HepG2 (cell line): ENCODE results near the gene STARD6. TPM values are rescaled to one million over a fixed set of nuclear protein-coding genes. Genes with fewer than 3 reads are reported as not detected.

ENCODE experiments used
- ATAC-seq: fragments of 200-7000 bp; cut with Tn5 transposase; 3 replicates; pipeline ENCODE4 v1.9.1; 2020; ENCODE audit warnings: mild to moderate bottlenecking, moderate library complexity
- BruUV-seq: library from RNA; stranded (reverse); fragments of 400-500 nt; replicated peaks from 2 replicates; lab custom pipeline; 2021; lab: Mats Ljungman, UMichigan
- CTCF ChIA-PET: fragments of 300-600 bp; formaldehyde crosslinking; extraction: SDS; loops from one replicate; lab custom pipeline; 2021; ENCODE audit warnings: low total read pairs, inconsistent platforms, low intra/inter-chr PET ratio; lab: Yijun Ruan, JAX
- POLR2A ChIA-PET: fragments of 350-600 bp; sonication (Branson Sonifier 250); formaldehyde crosslinking; loops from one replicate; lab custom pipeline; 2020; ENCODE audit warnings: antibody characterized with exemption, inconsistent platforms; lab: Yijun Ruan, JAX
- DNase-seq: peaks from one replicate; pipeline ENCODE4 v3.0.0-alpha.2; 2015; ENCODE audit warnings: low spot score
- FAIRE-seq: peaks from 3 replicates; lab custom pipeline; 2011; peaks lifted over from hg19 to GRCh38; lab: Jason Lieb, UNC
- H2AFZ ChIP-seq: one replicate; pipeline ENCODE4 v1.6.1; 2011; ENCODE audit warnings: low read length, inconsistent platforms
- H3K27ac ChIP-seq: fragments of 300-600 bp; 3 replicates; pipeline ENCODE4 v1.8.0; 2011; ENCODE audit warnings: mixed run types, mild to moderate bottlenecking, mixed read lengths, low read length, inconsistent platforms; ENCODE audit not compliant: insufficient read depth; ENCODE audit errors: extremely low read length
- H3K27me3 ChIP-seq, 2 experiments: fragments of 200-600 bp in 1 of 2; 2 replicates in 1 of 2; 3 replicates in 1 of 2; pipeline versions ENCODE4 v1.6.0 to v1.8.0; 2011; ENCODE audit warnings: low read length in 2 of 2, mild to moderate bottlenecking in 2 of 2, moderate library complexity in 2 of 2, inconsistent platforms in 1 of 2; ENCODE audit not compliant: insufficient read depth in 2 of 2, control insufficient read depth in 1 of 2
- H3K36me3 ChIP-seq, 2 experiments: fragments of 200-600 bp in 1 of 2; replicated peaks in 1 of 2; 2 replicates in 1 of 2; 3 replicates in 1 of 2; pipeline versions ENCODE4 v1.5.1 to v1.8.0; 2011; ENCODE audit warnings: low read length in 2 of 2, inconsistent platforms in 1 of 2; ENCODE audit not compliant: insufficient read depth in 2 of 2, control insufficient read depth in 1 of 2
- H3K4me1 ChIP-seq: 2 replicates; pipeline ENCODE4 v1.5.1; 2012; ENCODE audit warnings: low read length, inconsistent platforms; ENCODE audit not compliant: insufficient read depth
- H3K4me2 ChIP-seq: 2 replicates; pipeline ENCODE4 v1.6.0; 2011; ENCODE audit warnings: low read depth, low read length, inconsistent platforms
- H3K4me3 ChIP-seq, 3 experiments: fragments of 200-600 bp in 1 of 3; sonication (generic), shearing (Covaris generic) in 1 of 3; replicated peaks in 1 of 3; 2 replicates each; pipeline ENCODE4 v1.5.1; 2011 to 2016; ENCODE audit warnings: low read length in 3 of 3, inconsistent platforms in 2 of 3, low read depth in 2 of 3, mild to moderate bottlenecking in 2 of 3, control low read depth in 1 of 3, mixed read lengths in 1 of 3; ENCODE audit not compliant: insufficient read depth in 1 of 3
- H3K79me2 ChIP-seq: one replicate; pipeline ENCODE4 v1.6.1; 2011; ENCODE audit warnings: low read length, inconsistent platforms; ENCODE audit not compliant: insufficient read depth
- H3K9ac ChIP-seq: 2 replicates; pipeline ENCODE4 v1.6.0; 2011; ENCODE audit warnings: mild to moderate bottlenecking, low read depth, low read length, inconsistent platforms; ENCODE audit not compliant: insufficient read depth
- H3K9me3 ChIP-seq: 2 replicates; pipeline ENCODE4 v1.5.1; 2012; ENCODE audit warnings: mild to moderate bottlenecking, low read length
- H4K20me1 ChIP-seq: 2 replicates; pipeline ENCODE4 v1.6.0; 2011; ENCODE audit warnings: inconsistent platforms, mild to moderate bottlenecking, low read length, moderate library complexity; ENCODE audit not compliant: insufficient read depth
- CCAR2 ChIP-seq: fragments of 200-400 bp; formaldehyde crosslinking; optimal IDR thresholded peaks from 2 replicates; pipeline ENCODE3; 2018; ENCODE audit warnings: low read depth, mild to moderate bottlenecking, low read length, moderate library complexity
- CHD4 ChIP-seq: fragments of 200-600 bp; sonication (generic); IDR thresholded peaks from 2 replicates; pipeline ENCODE4 v1.7.0; 2017; ENCODE audit warnings: mild to moderate bottlenecking, low read length, borderline replicate concordance
- HNF4A ChIP-seq: sonication (generic); formaldehyde crosslinking; IDR thresholded peaks from 2 replicates; pipeline ENCODE4 v1.4.0; 2020; ENCODE audit warnings: missing genetic modification reagents
- MAF1 ChIP-seq: sonication (generic); formaldehyde crosslinking; IDR thresholded peaks from 2 replicates; pipeline ENCODE4 v1.5.0; 2020; ENCODE audit warnings: missing genetic modification reagents, borderline replicate concordance
- MED8 ChIP-seq: sonication (generic); formaldehyde crosslinking; IDR thresholded peaks from 2 replicates; pipeline ENCODE4 v1.8.1; 2023; ENCODE audit warnings: mild to moderate bottlenecking, missing genetic modification reagents; ENCODE audit not compliant: insufficient replicate concordance
- SOX13 ChIP-seq, 3 experiments: fragments of 450-650 bp in 1 of 3; sonication (generic) in 1 of 3; formaldehyde crosslinking in 1 of 3; IDR thresholded peaks in 2 of 3; conservative IDR thresholded peaks in 1 of 3; 2 replicates each; pipeline versions ENCODE4 v1.5.0 to v1.6.1; 2016 to 2020; ENCODE audit warnings: antibody characterized with exemption in 1 of 3, mild to moderate bottlenecking in 1 of 3, missing compliant biosample characterization in 1 of 3, missing genetic modification reagents in 1 of 3, moderate library complexity in 1 of 3
- SOX6 ChIP-seq, 2 experiments: fragments of 450-650 bp in 1 of 2; sonication (generic) in 1 of 2; formaldehyde crosslinking in 1 of 2; IDR thresholded peaks; 2 replicates each; pipeline versions ENCODE4 v1.4.0 to v1.6.1; 2017 to 2020; ENCODE audit warnings: antibody characterized with exemption in 1 of 2, mild to moderate bottlenecking in 1 of 2, missing genetic modification reagents in 1 of 2
- U2AF1 ChIP-seq: fragments of 200-400 bp; formaldehyde crosslinking; optimal IDR thresholded peaks from 2 replicates; pipeline ENCODE3; 2017; ENCODE audit warnings: mild to moderate bottlenecking, low read depth, low read length
- ZNF354B ChIP-seq: sonication (generic); formaldehyde crosslinking; IDR thresholded peaks from 2 replicates; pipeline ENCODE4 v1.8.0; 2022; ENCODE audit warnings: mild to moderate bottlenecking, missing genetic modification reagents
- ZNF713 ChIP-seq: sonication (generic); formaldehyde crosslinking; IDR thresholded peaks from 2 replicates; pipeline ENCODE4 v1.4.0; 2020; ENCODE audit warnings: mild to moderate bottlenecking, missing genetic modification reagents
- ZSCAN20 ChIP-seq: sonication (generic); formaldehyde crosslinking; IDR thresholded peaks from 2 replicates; pipeline ENCODE4 v1.4.0; 2020; ENCODE audit warnings: missing genetic modification reagents, mild to moderate bottlenecking, borderline replicate concordance
- WGBS: methylation state at CpG from one replicate; pipeline ENCODE4 v1.1.6; 2017; ENCODE audit warnings: low lambda C conversion rate; 5-methylcytosine and 5-hydroxymethylcytosine counted together
- in situ Hi-C: cut with HindIII; loops from 2 replicates; pipeline ENCODE4 v1.10.0; 2017; ENCODE audit warnings: low pct_unique_long_range_greater_than_20kb; ENCODE audit not compliant: extremely low pct_ligation_motif_present
- intact Hi-C: fragments of 100-400 bp; cut with micrococcal nuclease; formaldehyde crosslinking; loops from one replicate; pipeline ENCODE4 v1.10.0; 2022; ENCODE audit not compliant: unreplicated experiment
- polyA plus RNA-seq, 8 experiments: library from polyadenylated mRNA; depleted of rRNA in 3 of 8; stranded (reverse) in 7 of 8; unstranded in 1 of 8; fragments of >200 nt; fragmentation: Illumina TruSeq in 4 of 8; extraction: Trizol in 4 of 8; gene quantifications; 2 replicates each; pipeline versions ENCODE4 v1.2.1 to v1.2.3, GENCODE V29; 2011 to 2016; ENCODE audit warnings: low read depth in 4 of 8, missing spikeins in 1 of 8, mixed read lengths in 1 of 8; ENCODE audit not compliant: insufficient read depth in 1 of 8
- total RNA-seq, 5 experiments: library from RNA; depleted of rRNA; stranded (reverse); fragments of >200 nt; fragmentation: Illumina TruSeq; extraction: Trizol; gene quantifications; 2 replicates each; pipeline ENCODE4 v1.2.3, GENCODE V29; 2016; ENCODE audit warnings: low read depth in 1 of 5
- TF ChIP-seq, protein P1 (sequence below): sonication (generic); formaldehyde crosslinking; IDR thresholded peaks from 2 replicates; pipeline ENCODE4 v1.4.0; 2020; ENCODE audit warnings: mild to moderate bottlenecking, missing genetic modification reagents, borderline replicate concordance
- TF ChIP-seq, protein P2 (sequence below): sonication (generic); formaldehyde crosslinking; IDR thresholded peaks from 2 replicates; pipeline ENCODE4 v1.8.0; 2022; ENCODE audit warnings: mild to moderate bottlenecking, missing genetic modification reagents, moderate library complexity
- TF ChIP-seq, protein P3 (sequence below): sonication (generic); formaldehyde crosslinking; IDR thresholded peaks from 2 replicates; pipeline ENCODE4 v1.4.0; 2020; ENCODE audit warnings: low read depth, mild to moderate bottlenecking, missing genetic modification reagents

STARD6 gene
- total and polyA plus RNA-seq, 2 of the 13 experiments (the other 11 are each of a cell fraction or from before 2014, with no cell fraction given) = not detected

DNA sequence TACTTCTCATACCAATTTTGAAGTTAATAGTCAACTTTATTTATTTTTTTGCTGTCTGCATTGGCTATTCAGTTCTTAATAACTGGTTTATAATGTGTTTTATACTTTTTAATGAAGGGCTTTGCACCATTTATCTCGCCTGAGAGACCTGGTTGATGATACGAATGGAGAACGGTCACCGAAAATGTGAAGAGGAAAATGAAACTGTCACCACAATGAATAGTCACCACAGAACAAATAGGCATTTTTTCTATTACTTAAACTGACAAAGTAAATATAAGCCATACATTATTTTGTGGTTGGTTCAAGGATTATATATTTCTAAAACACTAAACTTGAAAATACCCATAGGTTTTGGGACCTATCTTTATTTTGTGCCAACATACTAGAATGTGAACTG lies 20.4 kb upstream of the STARD6 start (continued):
- TF ChIP-seq, protein P1, sequence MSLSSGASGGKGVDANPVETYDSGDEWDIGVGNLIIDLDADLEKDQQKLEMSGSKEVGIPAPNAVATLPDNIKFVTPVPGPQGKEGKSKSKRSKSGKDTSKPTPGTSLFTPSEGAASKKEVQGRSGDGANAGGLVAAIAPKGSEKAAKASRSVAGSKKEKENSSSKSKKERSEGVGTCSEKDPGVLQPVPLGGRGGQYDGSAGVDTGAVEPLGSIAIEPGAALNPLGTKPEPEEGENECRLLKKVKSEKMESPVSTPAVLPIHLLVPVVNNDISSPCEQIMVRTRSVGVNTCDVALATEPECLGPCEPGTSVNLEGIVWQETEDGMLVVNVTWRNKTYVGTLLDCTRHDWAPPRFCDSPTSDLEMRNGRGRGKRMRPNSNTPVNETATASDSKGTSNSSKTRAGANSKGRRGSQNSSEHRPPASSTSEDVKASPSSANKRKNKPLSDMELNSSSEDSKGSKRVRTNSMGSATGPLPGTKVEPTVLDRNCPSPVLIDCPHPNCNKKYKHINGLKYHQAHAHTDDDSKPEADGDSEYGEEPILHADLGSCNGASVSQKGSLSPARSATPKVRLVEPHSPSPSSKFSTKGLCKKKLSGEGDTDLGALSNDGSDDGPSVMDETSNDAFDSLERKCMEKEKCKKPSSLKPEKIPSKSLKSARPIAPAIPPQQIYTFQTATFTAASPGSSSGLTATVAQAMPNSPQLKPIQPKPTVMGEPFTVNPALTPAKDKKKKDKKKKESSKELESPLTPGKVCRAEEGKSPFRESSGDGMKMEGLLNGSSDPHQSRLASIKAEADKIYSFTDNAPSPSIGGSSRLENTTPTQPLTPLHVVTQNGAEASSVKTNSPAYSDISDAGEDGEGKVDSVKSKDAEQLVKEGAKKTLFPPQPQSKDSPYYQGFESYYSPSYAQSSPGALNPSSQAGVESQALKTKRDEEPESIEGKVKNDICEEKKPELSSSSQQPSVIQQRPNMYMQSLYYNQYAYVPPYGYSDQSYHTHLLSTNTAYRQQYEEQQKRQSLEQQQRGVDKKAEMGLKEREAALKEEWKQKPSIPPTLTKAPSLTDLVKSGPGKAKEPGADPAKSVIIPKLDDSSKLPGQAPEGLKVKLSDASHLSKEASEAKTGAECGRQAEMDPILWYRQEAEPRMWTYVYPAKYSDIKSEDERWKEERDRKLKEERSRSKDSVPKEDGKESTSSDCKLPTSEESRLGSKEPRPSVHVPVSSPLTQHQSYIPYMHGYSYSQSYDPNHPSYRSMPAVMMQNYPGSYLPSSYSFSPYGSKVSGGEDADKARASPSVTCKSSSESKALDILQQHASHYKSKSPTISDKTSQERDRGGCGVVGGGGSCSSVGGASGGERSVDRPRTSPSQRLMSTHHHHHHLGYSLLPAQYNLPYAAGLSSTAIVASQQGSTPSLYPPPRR (CRISPR knock-in tag) = no peak
- TF ChIP-seq, protein P2, sequence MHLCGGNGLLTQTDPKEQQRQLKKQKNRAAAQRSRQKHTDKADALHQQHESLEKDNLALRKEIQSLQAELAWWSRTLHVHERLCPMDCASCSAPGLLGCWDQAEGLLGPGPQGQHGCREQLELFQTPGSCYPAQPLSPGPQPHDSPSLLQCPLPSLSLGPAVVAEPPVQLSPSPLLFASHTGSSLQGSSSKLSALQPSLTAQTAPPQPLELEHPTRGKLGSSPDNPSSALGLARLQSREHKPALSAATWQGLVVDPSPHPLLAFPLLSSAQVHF (CRISPR knock-in tag) = no peak
- TF ChIP-seq ZNF713 (CRISPR knock-in tag) (no peak), U2AF1 (no peak)
- TF ChIP-seq, protein P3, sequence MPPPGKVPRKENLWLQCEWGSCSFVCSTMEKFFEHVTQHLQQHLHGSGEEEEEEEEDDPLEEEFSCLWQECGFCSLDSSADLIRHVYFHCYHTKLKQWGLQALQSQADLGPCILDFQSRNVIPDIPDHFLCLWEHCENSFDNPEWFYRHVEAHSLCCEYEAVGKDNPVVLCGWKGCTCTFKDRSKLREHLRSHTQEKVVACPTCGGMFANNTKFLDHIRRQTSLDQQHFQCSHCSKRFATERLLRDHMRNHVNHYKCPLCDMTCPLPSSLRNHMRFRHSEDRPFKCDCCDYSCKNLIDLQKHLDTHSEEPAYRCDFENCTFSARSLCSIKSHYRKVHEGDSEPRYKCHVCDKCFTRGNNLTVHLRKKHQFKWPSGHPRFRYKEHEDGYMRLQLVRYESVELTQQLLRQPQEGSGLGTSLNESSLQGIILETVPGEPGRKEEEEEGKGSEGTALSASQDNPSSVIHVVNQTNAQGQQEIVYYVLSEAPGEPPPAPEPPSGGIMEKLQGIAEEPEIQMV (CRISPR knock-in tag) = no peak

DNA sequence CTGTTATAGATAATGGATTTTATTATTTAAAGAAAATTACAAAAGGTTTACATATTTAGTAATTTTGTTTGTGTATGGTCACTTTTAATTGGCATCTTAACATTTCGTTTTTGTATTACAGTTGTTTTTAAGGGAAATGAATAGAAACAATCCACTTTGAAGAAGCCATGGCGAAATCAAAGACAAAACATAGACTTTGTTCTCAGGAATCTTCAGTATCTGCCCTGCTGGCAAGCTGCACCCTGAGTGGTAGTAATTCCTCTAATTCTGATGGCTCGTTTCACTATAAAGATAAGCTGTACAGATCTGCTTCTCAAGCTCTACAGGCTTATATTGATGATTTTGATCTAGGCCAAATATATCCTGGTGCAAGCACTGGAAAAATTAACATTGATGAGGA lies 2.7 kb upstream of the STARD6 start:
- FAIRE-seq (peak; percentile 54), ATAC-seq (no peak), DNase-seq (peak; percentile 30)
- no peaks in the 10 kb centered on the region for H3K36me3 ChIP-seq
- WGBS = 31% methylated on average over 3 of the region's 3 CpGs
- no peaks in the 10 kb centered on the region; a peak in 2 of 5 replicates for H3K27me3 ChIP-seq
- H3K4me3 ChIP-seq = peak overlapping the region in 1 of 3 experiments; percentile 26; a peak in 1 of 6 replicates
- CTCF ChIA-PET = no interaction called here
- H3K27ac ChIP-seq = no peak overlapping the region
- POLR2A ChIA-PET = no interaction called here
- no peak overlapping the region for H2AFZ ChIP-seq
- no TSS peak for BruUV-seq
- H3K4me2 ChIP-seq = no peak overlapping the region
- in situ Hi-C loops = no loop called here
- H3K4me1 ChIP-seq = peaks cover 28% of the 10 kb centered on the region
- intact Hi-C loops = no loop called here
- no peaks in the 10 kb centered on the region for H4K20me1 ChIP-seq
- H3K79me2 ChIP-seq = no peaks in the 10 kb centered on the region
- H3K9ac ChIP-seq = no peak overlapping the region
- H3K9me3 ChIP-seq = no peaks in the 10 kb centered on the region
- TF ChIP-seq CCAR2 (no peak), CHD4 (no peak), ZNF354B (no peak), HNF4A (CRISPR knock-in tag) (peak; percentile 44; the same call in 1 of the 2 replicates), ZSCAN20 (peak; percentile 85; the same call in 1 of the 2 replicates), SOX13 (IDR thresholded peaks at IDR 0.05) (no peak), SOX13 (CRISPR knock-in tag; conservative IDR thresholded peaks at IDR 0.05 in 1 of 2, IDR thresholded peaks at IDR 0.05 in 1 of 2) (peak in 1 of 2 experiments; percentile 72; a peak in 2 of 4 replicates), SOX6 (IDR thresholded peaks at IDR 0.05) (no peak), SOX6 (CRISPR knock-in tag; IDR thresholded peaks at IDR 0.05) (peak; percentile 34; the same call in 1 of the 2 replicates), MAF1 (CRISPR knock-in tag) (no peak), MED8 (CRISPR knock-in tag) (no peak)
